Vagina (tissue), 2 donors: ENCODE results near the gene EHBP1L1.

Source experiments
- POLR2A ChIP-seq, 2 donors: fragments of 450-650 bp; IDR thresholded peaks; one replicate each; pipeline ENCODE4 v1.6.1; 2017; ENCODE audit warnings: antibody characterized with exemption in 2 of 2, mild to moderate bottlenecking in 2 of 2, moderate library complexity in 2 of 2
- POLR2AphosphoS5 ChIP-seq, 2 donors: sonication (generic); formaldehyde crosslinking; IDR thresholded peaks; one replicate each; pipeline ENCODE4 v1.9.0; 2017; ENCODE audit warnings: antibody characterized with exemption in 2 of 2, mild to moderate bottlenecking in 2 of 2, low read depth in 1 of 2; ENCODE audit not compliant: insufficient read depth in 1 of 2
- TF ChIP-seq, protein P1 (sequence below), 3 experiments: fragments of 450-650 bp in 2 of 3; fragments of 200-600 bp in 1 of 3; sonication (generic) in 1 of 3; IDR thresholded peaks; one replicate each; pipeline ENCODE4 v1.5.1; 2017 to 2019; ENCODE audit warnings: antibody characterized with exemption in 3 of 3, mild to moderate bottlenecking in 2 of 3, moderate library complexity in 2 of 3

DNA sequence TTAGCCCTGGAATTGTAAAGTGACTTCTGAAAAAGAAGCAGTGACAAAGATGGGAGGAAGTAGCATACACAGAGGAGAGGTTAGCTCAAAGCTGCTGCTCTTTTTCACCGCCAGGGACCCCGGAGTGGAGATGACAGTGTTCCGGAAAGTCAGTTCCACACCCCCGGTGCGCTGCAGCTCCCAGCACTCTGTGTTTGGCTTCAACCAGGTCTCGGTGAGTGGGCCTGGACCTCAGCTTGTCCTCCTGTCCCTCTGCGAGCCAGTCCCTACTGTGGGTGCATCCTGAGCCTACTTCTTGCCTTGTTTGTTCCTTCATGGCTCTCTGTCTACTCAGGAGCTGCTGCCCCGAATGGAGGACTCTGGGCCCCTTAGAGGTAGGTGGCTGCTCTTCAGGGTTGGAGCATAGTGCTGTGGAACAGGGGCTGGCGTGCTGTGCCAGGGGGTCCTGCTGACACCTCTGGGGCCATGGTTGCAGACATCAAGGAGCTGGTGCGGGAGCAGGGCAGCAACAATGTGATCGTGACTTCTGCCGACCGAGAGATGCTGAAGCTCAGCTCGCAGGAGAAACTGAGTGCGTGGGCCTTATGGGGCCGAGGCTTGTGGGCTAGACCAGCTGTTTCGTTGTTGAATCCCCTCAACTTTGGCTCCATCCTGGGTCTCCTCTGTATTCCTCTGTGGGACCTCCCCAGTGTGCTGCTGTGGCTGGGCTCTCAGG, 41.4 kb downstream of the EHBP1L1 start:
- no peak for TF ChIP-seq POLR2AphosphoS5 (IDR thresholded peaks at IDR 0.05; ENCODE audit: insufficient read depth in 1 of 2, low read depth in 1 of 2)
- TF ChIP-seq, protein P1, sequence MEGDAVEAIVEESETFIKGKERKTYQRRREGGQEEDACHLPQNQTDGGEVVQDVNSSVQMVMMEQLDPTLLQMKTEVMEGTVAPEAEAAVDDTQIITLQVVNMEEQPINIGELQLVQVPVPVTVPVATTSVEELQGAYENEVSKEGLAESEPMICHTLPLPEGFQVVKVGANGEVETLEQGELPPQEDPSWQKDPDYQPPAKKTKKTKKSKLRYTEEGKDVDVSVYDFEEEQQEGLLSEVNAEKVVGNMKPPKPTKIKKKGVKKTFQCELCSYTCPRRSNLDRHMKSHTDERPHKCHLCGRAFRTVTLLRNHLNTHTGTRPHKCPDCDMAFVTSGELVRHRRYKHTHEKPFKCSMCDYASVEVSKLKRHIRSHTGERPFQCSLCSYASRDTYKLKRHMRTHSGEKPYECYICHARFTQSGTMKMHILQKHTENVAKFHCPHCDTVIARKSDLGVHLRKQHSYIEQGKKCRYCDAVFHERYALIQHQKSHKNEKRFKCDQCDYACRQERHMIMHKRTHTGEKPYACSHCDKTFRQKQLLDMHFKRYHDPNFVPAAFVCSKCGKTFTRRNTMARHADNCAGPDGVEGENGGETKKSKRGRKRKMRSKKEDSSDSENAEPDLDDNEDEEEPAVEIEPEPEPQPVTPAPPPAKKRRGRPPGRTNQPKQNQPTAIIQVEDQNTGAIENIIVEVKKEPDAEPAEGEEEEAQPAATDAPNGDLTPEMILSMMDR (IDR thresholded peaks at IDR 0.05), result no peak
- TF ChIP-seq POLR2A (IDR thresholded peaks at IDR 0.05), result no peak
